GM18517 (cell line): Measurements from ENCODE around the gene PGAP2.

Experiments
- ATAC-seq: cut with Tn5 transposase; IDR thresholded peaks from one replicate; pipeline ENCODE4 v1.9.1; 2021; ENCODE audit warnings: mild to moderate bottlenecking, moderate library complexity; ENCODE audit not compliant: unreplicated experiment

PGAP2 gene

GRCh38 chr11:3831378-3832239, 23.2 kb downstream of the PGAP2 start:
- ATAC-seq = no peak

DNA sequence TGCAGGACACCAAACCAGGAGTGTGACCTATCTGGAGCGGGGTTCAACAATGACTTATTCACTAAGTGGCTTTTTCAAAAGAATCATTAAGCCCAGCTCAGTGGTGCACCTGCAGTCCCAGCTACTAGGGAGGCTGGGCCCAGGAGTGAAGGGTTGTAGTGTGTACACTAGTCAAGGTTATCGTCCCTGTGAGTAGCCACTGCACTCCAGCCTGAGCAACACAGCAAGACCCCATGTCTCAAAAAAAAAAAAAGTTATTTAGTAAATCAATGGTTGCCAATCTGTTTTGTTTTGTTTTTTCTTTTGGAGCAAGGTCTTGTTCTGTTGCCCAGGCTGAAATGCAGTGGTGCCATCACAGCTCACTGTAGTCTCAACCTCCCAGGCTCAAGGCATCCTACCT, 24.5 kb downstream of the PGAP2 start:
- no peak for ATAC-seq

GRCh38 chr11:3833449-3833848, 25.1 kb downstream of the PGAP2 start:
- no peak for ATAC-seq

DNA sequence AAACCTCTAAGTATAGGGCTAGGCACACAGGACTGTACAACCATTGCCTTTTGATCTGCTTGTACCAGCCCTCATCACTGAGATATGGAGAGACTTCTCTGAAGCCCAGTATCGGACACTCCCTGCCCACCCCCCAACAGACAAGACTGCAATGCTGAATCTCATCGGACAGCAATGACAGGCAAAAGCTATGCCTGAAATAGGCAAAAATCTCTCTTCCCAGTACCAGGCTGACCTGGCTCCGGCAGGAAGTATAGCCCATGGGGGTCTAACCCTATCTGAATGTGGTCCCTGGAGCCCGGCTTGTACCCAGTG, 25.9 kb downstream of the PGAP2 start:
- no peak for ATAC-seq

- ATAC-seq = no peak
Observed at GRCh38 chr11:3834664-3835461, 26.5 kb downstream of the PGAP2 start.

DNA sequence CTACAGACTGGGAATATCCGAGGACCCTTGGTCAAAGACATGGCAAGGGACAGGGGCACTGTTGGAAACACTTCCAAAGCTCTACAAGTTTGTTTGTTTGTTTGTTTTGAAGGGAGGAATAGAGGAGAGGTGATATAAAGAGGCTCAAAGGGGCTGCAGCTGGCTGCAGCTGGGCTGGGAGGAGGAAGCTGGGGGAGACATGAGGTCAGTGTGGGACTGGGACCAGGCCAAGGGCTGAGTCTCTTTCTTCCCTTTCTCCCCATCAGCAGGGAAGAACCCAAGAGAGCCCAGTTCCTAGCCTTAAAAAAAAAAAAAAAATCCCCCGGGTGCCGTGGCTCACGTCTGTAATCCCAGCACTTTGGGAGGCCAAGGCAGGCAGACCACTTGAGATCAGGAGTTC, 27.4 kb downstream of the PGAP2 start:
- no peak for ATAC-seq

GRCh38 chr11:3836903-3837302, 28.5 kb downstream of the PGAP2 start:
- no peak for ATAC-seq

- no peak for ATAC-seq
Observed at GRCh38 chr11:3837793-3838192, 29.4 kb downstream of the PGAP2 start.

DNA sequence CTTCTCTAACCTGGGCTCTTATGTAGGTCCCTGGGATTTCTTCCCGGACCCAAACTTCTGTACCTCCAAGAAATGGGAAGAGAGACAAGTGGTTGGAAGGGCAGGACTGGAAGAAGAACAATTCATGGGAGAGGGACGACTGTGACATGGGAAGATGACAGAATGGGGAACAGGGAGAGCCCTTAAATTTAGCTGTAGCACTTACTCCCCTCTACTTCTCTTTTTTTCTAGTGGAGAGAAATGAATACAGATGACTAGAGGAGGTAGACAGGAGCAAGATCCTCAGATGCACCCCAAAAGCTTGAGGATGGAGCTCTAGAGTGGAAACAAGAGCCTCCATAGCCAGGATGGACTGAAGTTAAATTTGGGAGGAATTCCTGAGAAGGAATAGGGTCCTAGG, 30.1 kb downstream of the PGAP2 start:
- no peak for ATAC-seq

- no peak for ATAC-seq
Observed at GRCh38 chr11:3840004-3840869, 31.9 kb downstream of the PGAP2 start.

DNA sequence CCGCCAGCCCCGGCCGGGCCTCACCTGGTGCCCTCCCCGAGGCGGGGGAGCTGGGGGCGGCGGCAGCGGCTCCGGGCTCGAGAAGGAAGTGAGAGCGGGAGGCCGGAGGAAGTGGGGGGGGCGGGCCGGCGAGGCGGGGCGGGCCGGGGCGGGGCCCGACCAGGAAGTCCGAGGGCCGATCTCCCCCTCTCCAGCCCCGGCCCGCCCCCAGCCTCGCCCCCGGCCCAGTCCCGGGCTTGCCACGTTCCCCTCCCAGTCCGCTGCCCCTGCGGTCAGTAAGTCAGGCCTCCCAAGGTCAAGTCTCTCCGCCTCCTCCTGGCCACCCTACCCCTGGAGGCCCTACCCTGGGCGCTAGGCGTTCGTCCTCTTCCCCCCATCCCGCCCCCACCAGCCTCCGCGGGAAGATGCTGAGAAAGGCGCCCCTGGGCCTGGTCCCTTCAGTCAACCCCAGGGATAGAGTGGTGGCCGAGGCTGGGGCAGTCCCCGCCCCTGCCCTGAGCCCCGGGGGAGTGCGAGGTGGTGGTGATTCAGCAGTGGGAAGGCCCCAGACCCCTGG, 32.6 kb downstream of the PGAP2 start, which contains the start of gene RHOG:
RHOG (minus strand) TSS at position 90 of the 556 bp plus-strand sequence. CDS start 12,821 bp downstream, outside the sequence.
- ATAC-seq = peak; percentile 25

DNA sequence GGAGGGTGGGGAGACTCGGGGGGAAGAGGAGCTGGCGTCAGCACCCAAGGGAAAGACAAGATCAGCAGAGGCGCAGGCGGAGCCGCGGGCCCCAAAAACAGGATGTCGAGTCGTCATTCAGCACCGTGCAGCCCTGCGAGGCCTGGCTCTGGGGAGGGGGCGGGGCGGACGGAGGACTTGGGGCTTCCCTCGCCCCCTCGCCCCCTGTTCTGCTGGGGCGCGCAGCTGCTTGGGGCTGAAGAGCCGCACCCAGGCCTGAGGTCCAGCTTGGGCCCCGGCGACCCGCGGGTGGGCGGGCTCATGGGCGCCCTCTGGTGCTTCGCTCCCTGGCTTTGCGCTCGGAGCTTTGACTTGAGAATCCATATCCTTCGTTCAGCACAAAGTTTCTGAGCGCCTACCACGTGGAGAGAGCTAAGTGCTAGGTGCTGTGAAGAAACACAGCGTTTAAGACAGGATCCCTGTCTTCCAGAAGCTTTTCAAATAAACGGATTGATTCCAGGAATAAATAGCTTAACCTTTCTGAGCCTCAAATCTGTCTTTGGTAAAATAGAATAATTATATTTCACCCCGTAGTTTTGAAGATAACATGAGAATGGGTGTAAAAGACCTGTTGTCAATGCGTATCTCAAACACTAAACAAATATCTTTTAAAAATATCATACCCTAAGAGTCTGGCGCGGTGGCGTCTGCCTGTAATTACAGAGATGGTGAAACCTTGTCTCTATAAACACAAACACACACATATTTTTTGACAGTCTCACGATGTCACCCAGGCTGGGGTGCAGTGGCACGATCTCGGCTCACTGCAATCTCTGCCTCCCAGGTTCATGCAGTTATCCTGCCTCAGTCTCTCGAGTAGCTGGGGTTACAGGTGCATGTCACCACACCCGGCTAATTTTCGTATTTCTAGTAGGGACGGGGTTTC, 33.3 kb downstream of the PGAP2 start:
- peak; percentile 60 for ATAC-seq

- ATAC-seq = no peak
Observed at GRCh38 chr11:3843326-3843725, 35.0 kb downstream of the PGAP2 start.

DNA sequence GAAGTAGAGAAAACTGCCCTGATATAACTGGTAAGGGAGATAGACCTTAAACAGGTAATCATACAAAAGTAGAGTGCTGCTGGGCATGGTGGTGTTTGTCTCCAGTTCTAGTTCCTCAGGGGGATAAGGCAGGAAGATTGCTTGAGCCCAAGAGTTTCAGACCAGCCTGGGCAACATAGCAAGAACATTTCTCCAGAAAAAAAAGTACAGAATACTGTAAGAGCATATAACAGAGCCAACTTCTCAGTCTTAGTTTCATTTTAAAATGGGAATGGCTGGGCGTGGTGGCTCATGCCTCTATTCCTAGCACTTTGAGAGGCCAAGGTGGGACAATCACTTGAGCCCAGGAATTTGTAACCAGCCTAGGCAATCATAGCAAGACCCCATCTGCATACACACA, 36.9 kb downstream of the PGAP2 start:
- no peak for ATAC-seq

DNA sequence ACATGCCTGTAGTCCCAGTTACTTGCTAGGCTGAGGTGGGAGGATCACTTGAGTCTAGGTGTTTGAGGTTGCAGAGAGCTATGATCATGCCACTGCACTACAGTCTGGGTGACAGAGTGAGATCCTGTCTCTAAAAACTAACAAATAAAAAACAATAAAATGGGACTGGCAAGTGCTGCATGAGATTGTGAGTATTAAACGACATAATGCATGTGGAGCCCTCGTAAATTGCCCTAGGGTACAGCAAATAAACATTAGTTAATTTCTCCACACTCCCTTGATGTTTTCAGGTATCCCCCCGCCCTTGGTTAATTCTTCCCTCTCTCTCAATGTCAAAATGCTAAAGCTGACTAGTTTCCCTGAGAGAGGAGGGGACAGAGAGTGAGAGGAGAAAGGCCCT, 37.3 kb downstream of the PGAP2 start:
- no peak for ATAC-seq

DNA sequence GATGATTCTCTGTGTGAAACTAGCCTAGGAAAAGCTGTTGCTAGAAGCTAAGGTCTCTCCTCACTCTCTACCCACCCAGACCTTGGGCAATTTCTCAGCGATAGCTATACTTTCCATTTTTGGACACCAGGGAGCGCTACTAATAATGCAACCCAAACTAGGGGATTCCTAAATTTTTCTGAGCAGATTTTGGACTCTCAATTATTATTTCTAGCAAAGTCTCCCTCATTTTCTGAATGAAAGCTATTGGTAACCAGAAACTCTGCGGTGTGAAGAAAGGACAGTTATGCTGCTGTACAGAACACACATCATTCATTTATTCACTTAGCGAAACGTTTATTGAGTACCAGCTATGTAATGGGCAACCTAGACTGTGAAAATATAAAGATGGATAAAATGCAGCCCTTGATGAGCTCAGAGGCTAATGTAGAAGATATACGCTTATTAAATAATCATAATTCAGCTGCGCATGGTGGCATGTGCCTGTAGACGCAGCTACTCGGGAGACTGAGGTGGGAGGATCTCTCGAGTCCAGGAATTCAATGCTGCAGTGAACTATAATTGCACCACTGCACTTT, 41.0 kb downstream of the PGAP2 start:
- no peak for ATAC-seq

DNA sequence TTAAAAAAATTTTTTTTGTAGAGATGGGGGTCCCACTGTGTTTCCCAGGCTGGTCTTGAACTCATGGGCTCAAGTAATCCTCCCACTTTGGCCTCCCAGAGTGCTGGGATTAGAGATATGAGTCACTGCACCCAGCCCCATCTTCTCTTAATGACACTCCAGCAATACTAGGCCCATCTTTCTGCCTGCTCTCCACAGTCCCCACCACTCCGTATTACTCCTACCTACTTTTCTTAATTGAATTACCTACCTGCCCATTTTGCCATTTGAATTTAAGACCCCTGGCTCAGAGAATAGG, 45.1 kb downstream of the PGAP2 start:
- ATAC-seq = no peak

GRCh38 chr11:3853899-3854659, 45.7 kb downstream of the PGAP2 start:
- ATAC-seq = peak; percentile 39

DNA sequence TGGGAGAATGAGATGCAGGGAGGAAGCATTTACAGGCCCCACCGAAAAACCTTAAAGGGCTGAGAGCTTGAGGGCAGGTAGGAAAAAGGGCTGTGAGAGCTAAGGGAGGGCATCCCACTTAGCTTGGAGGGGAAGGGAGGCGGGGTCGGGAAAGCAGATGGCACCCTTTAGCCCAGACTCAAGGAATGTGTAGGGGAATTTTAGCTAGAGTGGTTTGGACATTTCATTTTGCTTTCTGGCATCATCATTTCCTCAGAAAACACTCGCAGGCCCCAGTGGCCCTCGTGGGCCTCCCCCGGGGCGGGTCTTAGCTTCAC, 46.3 kb downstream of the PGAP2 start:
- no peak for ATAC-seq
